K562 (cell line): ENCODE data around the gene PHLDB1. TPM values are rescaled to one million over a fixed set of nuclear protein-coding genes. Genes with fewer than 3 reads are reported as not detected.

Source experiments
- ARID1B ChIP-seq: fragments of 450-650 bp; IDR thresholded peaks from 2 replicates; pipeline ENCODE4 v1.6.1; 2016; ENCODE audit warnings: antibody characterized with exemption, mild to moderate bottlenecking, inconsistent platforms
- BRD9 ChIP-seq: fragments of 450-650 bp; IDR thresholded peaks from 2 replicates; pipeline ENCODE4 v1.6.1; 2018; ENCODE audit warnings: low read depth; ENCODE audit not compliant: partially characterized antibody
- COPS2 ChIP-seq: fragments of 450-650 bp; conservative IDR thresholded peaks from 2 replicates; pipeline ENCODE4 v1.6.1; 2016; ENCODE audit warnings: mild to moderate bottlenecking, moderate library complexity
- DPF2 ChIP-seq: fragments of 450-650 bp; IDR thresholded peaks from 2 replicates; pipeline ENCODE4 v1.6.1; 2016
- EGR1 ChIP-seq: fragments of 450-650 bp; conservative IDR thresholded peaks from 2 replicates; pipeline ENCODE4 v1.6.1; 2017; ENCODE audit warnings: mild to moderate bottlenecking
- EP400 ChIP-seq: fragments of 450-650 bp; IDR thresholded peaks from 2 replicates; pipeline ENCODE4 v1.6.1; 2017; ENCODE audit warnings: antibody characterized with exemption, mild to moderate bottlenecking, moderate library complexity
- FOS ChIP-seq: IDR thresholded peaks from 3 replicates; pipeline ENCODE4 v1.6.1; 2011; ENCODE audit not compliant: insufficient read length; ENCODE audit errors: extremely low read depth
- HMGN3 ChIP-seq: IDR thresholded peaks from 2 replicates; pipeline ENCODE4 v1.6.1; 2011; ENCODE audit warnings: borderline replicate concordance, low read depth, mild to moderate bottlenecking, mixed read lengths, low read length; ENCODE audit not compliant: insufficient read length; ENCODE audit errors: extremely low read depth
- MEF2A ChIP-seq: IDR thresholded peaks from 2 replicates; pipeline ENCODE4 v1.6.1; 2011; ENCODE audit warnings: low read depth, mild to moderate bottlenecking, low read length, moderate library complexity; ENCODE audit not compliant: control insufficient read depth
- MEIS2 ChIP-seq: fragments of 450-650 bp; IDR thresholded peaks from 2 replicates; pipeline ENCODE4 v1.6.1; 2014; ENCODE audit warnings: mild to moderate bottlenecking; ENCODE audit not compliant: partially characterized antibody
- NRF1 ChIP-seq, 2 experiments: fragments of 450-650 bp; IDR thresholded peaks in 1 of 2; conservative IDR thresholded peaks in 1 of 2; 2 replicates each; pipeline ENCODE4 v1.6.1; 2014; ENCODE audit warnings: mild to moderate bottlenecking in 2 of 2
- POLR2B ChIP-seq: fragments of 450-650 bp; IDR thresholded peaks from 2 replicates; pipeline ENCODE4 v1.6.1; 2018; ENCODE audit warnings: low read depth; ENCODE audit not compliant: partially characterized antibody
- RB1 ChIP-seq: fragments of 450-650 bp; IDR thresholded peaks from 2 replicates; pipeline ENCODE4 v1.6.1; 2017; ENCODE audit warnings: low read depth, mild to moderate bottlenecking
- SMARCA4 ChIP-seq: fragments of 450-650 bp; IDR thresholded peaks from 2 replicates; pipeline ENCODE4 v1.6.1; 2016
- SUPT5H ChIP-seq: fragments of 450-650 bp; IDR thresholded peaks from 2 replicates; pipeline ENCODE4 v1.6.1; 2016
- TBP ChIP-seq: optimal IDR thresholded peaks from 2 replicates; pipeline ENCODE3; 2011; ENCODE audit warnings: low read depth, low read length, improper control_type of control experiment
- YY1 ChIP-seq, 3 experiments: IDR thresholded peaks; 2 replicates each; pipeline ENCODE4 v1.6.1; 2011; ENCODE audit warnings: low read length in 2 of 3, mild to moderate bottlenecking in 2 of 3, moderate library complexity in 2 of 3, borderline replicate concordance in 1 of 3, control low read depth in 1 of 3, low read depth in 1 of 3; ENCODE audit not compliant: insufficient read depth in 3 of 3, insufficient replicate concordance in 2 of 3, control insufficient read depth in 1 of 3, insufficient read length in 1 of 3; ENCODE audit errors: extremely low read depth in 1 of 3
- ZBTB12 ChIP-seq: fragments of 250-450 bp; sonication (Bioruptor Pico); IDR thresholded peaks from 2 replicates; pipeline ENCODE4 v1.4.0; 2020
- ZNF239 ChIP-seq: fragments of 250-450 bp; sonication (Bioruptor Pico); IDR thresholded peaks from 2 replicates; pipeline ENCODE4 v1.4.0; 2020; ENCODE audit warnings: mild to moderate bottlenecking
- polyA plus RNA-seq, 8 experiments: library from polyadenylated mRNA; depleted of rRNA in 4 of 8; stranded (reverse) in 5 of 8; unstranded in 3 of 8; fragments of >200 nt; fragmentation: Nextera tagmentation in 2 of 8; fragmentation: Illumina TruSeq in 1 of 8; extraction: Ambion mirVana in 2 of 8; extraction: Trizol in 1 of 8; gene quantifications; 2 replicates each; pipeline versions ENCODE4 v1.2.1 to v1.2.3, GENCODE V29; 2011 to 2014; ENCODE audit warnings: inconsistent platforms in 1 of 8, missing spikeins in 1 of 8
- total RNA-seq, 7 experiments: library from RNA; depleted of rRNA in 6 of 7; stranded (reverse); fragments of >200 nt in 6 of 7; fragmentation: Illumina TruSeq in 2 of 7; extraction: Trizol in 2 of 7; gene quantifications; 2 replicates each; pipeline versions ENCODE4 v1.2.1 to v1.2.3, GENCODE V29; 2011 to 2021; ENCODE audit warnings: low replicate concordance in 1 of 7
- TF ChIP-seq, protein P1 (sequence below), 2 experiments: IDR thresholded peaks; 2 replicates each; pipeline ENCODE4 v1.6.1; 2012; ENCODE audit warnings: improper control_type of control experiment in 2 of 2, low read depth in 2 of 2, low read length in 2 of 2, borderline replicate concordance in 1 of 2

Gene PHLDB1
- total and polyA plus RNA-seq, 9 of the 15 experiments (the other 6 are each of a cell fraction or from before 2014, with no cell fraction given) = 2.0 to 28.7 (median 16.2) TPM

GRCh38 chr11:118634431-118635236 is 27.2 kb downstream of the PHLDB1 start (continued):
- TF ChIP-seq, protein P1, sequence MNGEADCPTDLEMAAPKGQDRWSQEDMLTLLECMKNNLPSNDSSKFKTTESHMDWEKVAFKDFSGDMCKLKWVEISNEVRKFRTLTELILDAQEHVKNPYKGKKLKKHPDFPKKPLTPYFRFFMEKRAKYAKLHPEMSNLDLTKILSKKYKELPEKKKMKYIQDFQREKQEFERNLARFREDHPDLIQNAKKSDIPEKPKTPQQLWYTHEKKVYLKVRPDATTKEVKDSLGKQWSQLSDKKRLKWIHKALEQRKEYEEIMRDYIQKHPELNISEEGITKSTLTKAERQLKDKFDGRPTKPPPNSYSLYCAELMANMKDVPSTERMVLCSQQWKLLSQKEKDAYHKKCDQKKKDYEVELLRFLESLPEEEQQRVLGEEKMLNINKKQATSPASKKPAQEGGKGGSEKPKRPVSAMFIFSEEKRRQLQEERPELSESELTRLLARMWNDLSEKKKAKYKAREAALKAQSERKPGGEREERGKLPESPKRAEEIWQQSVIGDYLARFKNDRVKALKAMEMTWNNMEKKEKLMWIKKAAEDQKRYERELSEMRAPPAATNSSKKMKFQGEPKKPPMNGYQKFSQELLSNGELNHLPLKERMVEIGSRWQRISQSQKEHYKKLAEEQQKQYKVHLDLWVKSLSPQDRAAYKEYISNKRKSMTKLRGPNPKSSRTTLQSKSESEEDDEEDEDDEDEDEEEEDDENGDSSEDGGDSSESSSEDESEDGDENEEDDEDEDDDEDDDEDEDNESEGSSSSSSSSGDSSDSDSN (IDR thresholded peaks at IDR 0.05; ENCODE audit: borderline replicate concordance in 1 of 2, low read depth in 2 of 2, low read length in 2 of 2) = peak in 1 of 2 experiments; percentile 67; a peak in 1 of 4 replicates
- TF ChIP-seq SUPT5H = 0 out of 2 replicates have a peak, but pooled peaks have one; percentile 52
- no peak for TF ChIP-seq ZBTB12 (CRISPR knock-in tag)
- no peak for TF ChIP-seq COPS2
- peak in 1 of 3 experiments; percentile 16 for TF ChIP-seq YY1 (IDR thresholded peaks at IDR 0.05; ENCODE audit: borderline replicate concordance in 1 of 3, control insufficient read depth in 1 of 3, extremely low read depth in 1 of 3, insufficient read depth in 3 of 3, insufficient read length in 1 of 3, insufficient replicate concordance in 2 of 3, low read depth in 1 of 3, low read length in 2 of 3)
- TF ChIP-seq MEF2A = no peak
- no peak for TF ChIP-seq EP400
- TF ChIP-seq NRF1 (conservative IDR thresholded peaks at IDR 0.05 in 1 of 2, IDR thresholded peaks at IDR 0.05 in 1 of 2) = peak; percentile 41 to 55; a peak in 3 of 4 replicates
- 0 out of 2 replicates have a peak, but pooled peaks have one; percentile 7 for TF ChIP-seq SMARCA4
- peak; percentile 47; the same call in 1 of the 2 replicates for TF ChIP-seq ARID1B
- TF ChIP-seq TBP = peak; percentile 45
- no peak for TF ChIP-seq BRD9
- TF ChIP-seq DPF2 = no peak; the same call in 1 of the 2 replicates
- TF ChIP-seq EGR1 = no peak
- no peak for TF ChIP-seq ZNF239 (CRISPR knock-in tag)
- peak; percentile 89 for TF ChIP-seq RB1
- TF ChIP-seq FOS = no peak
- TF ChIP-seq POLR2B = peak; percentile 49
- TF ChIP-seq MEIS2 = no peak
- peak; percentile 92 for TF ChIP-seq HMGN3
